Left ventricle myocardium inferior (tissue), 1 donor: ENCODE data around the gene BACH2. TPM values are rescaled to one million over a fixed set of nuclear protein-coding genes. Genes with fewer than 3 reads are reported as not detected.

Source experiments
- DNase-seq: peaks from one replicate; pipeline ENCODE4 v3.0.0-alpha.2; 2020
- H3K27ac ChIP-seq: fragments of 200-600 bp; replicated peaks from 2 replicates; pipeline ENCODE4 v1.8.0; 2021
- H3K27me3 ChIP-seq: fragments of 200-600 bp; 2 replicates; pipeline ENCODE4 v1.8.0; 2021; ENCODE audit warnings: low read depth
- H3K36me3 ChIP-seq: fragments of 200-600 bp; 2 replicates; pipeline ENCODE4 v1.8.0; 2021
- H3K4me1 ChIP-seq: fragments of 200-600 bp; 2 replicates; pipeline ENCODE4 v1.8.0; 2021
- H3K4me3 ChIP-seq: fragments of 200-600 bp; 2 replicates; pipeline ENCODE4 v1.8.0; 2021; ENCODE audit warnings: mild to moderate bottlenecking, moderate library complexity
- H3K9me3 ChIP-seq: fragments of 200-600 bp; replicated peaks from 2 replicates; pipeline ENCODE4 v1.8.0; 2021
- intact Hi-C: fragments of 100-400 bp; cut with micrococcal nuclease; formaldehyde crosslinking; loops from one replicate; pipeline ENCODE4 v1.11.0; 2022
- total RNA-seq: library from RNA; stranded (reverse); fragmentation: NEBNext Ultra II Directional; extraction: Animal tissue kit (Norgen Biotek cat#: 25700); gene quantifications from one replicate; pipeline ENCODE4 v1.2.1, GENCODE V29; 2021
- TF ChIP-seq, protein P1 (sequence below): fragments of 200-600 bp; IDR thresholded peaks from 2 replicates; pipeline ENCODE4 v1.8.0; 2021; ENCODE audit warnings: antibody characterized with exemption, mild to moderate bottlenecking, borderline replicate concordance
- donor health status: DM: no; HTN: yes; CAD: no; lungs with severe emphysema.

The BACH2 gene
- total RNA-seq, 1 donor from 2014 or later: 1.5 TPM

DNA sequence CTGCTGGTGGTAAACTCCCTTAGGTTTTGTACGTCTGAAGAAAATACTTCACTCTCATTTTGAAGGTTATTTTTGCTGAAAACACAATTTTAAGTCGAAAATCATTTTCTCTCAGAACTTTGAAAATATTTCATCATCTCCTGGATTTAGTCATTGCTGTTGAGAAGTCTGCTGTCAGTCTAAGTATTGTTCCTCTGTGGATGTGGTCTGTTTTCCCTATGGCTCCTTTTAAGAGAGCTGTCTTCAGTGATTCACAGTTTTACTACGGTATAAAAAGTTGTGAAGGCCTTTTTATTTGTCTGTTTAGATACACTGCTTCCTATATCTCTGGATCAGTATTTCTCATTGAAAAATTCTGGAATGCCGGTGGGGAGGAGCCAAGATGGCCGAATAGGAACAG lies 243.0 kb downstream of the BACH2 start:
- H3K36me3 ChIP-seq: no peaks in the 10 kb centered on the region
- no peaks in the 10 kb centered on the region for H3K27me3 ChIP-seq
- intact Hi-C loops: no loop called here
- no peak overlapping the region for H3K27ac ChIP-seq
- H3K4me3 ChIP-seq: no peak overlapping the region
- TF ChIP-seq, protein P1, sequence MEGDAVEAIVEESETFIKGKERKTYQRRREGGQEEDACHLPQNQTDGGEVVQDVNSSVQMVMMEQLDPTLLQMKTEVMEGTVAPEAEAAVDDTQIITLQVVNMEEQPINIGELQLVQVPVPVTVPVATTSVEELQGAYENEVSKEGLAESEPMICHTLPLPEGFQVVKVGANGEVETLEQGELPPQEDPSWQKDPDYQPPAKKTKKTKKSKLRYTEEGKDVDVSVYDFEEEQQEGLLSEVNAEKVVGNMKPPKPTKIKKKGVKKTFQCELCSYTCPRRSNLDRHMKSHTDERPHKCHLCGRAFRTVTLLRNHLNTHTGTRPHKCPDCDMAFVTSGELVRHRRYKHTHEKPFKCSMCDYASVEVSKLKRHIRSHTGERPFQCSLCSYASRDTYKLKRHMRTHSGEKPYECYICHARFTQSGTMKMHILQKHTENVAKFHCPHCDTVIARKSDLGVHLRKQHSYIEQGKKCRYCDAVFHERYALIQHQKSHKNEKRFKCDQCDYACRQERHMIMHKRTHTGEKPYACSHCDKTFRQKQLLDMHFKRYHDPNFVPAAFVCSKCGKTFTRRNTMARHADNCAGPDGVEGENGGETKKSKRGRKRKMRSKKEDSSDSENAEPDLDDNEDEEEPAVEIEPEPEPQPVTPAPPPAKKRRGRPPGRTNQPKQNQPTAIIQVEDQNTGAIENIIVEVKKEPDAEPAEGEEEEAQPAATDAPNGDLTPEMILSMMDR: no peak
- H3K4me1 ChIP-seq: no peaks in the 10 kb centered on the region
- peaks cover 19% of the 10 kb centered on the region for H3K9me3 ChIP-seq
- DNase-seq: no peak

DNA sequence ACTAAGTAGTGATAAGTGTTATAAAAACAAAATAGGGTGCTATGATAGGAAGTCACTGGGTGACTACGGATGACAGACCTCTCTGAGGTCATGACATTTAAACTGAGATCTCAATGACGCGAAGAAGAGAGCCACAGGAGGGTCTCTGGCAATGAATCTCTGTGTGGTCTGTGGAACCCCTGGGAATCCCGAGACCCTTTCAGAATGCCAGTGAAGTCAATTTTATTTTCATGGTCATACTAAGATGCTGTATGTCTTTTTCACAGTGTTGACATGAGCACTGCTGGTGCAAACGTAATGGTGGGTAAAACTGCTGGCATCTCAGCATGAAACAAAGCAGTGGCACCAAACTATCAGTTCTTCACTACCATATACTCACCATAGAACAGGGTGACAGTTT lies 247.3 kb downstream of the BACH2 start:
- H3K4me1 ChIP-seq: no peaks in the 10 kb centered on the region
- no peaks in the 10 kb centered on the region for H3K27me3 ChIP-seq
- no peak overlapping the region for H3K27ac ChIP-seq
- no peak overlapping the region for H3K4me3 ChIP-seq
- H3K9me3 ChIP-seq: peaks cover 7% of the 10 kb centered on the region
- intact Hi-C loops: no loop called here
- no peaks in the 10 kb centered on the region for H3K36me3 ChIP-seq
- no peak for DNase-seq
- TF ChIP-seq, protein P1: no peak

DNA sequence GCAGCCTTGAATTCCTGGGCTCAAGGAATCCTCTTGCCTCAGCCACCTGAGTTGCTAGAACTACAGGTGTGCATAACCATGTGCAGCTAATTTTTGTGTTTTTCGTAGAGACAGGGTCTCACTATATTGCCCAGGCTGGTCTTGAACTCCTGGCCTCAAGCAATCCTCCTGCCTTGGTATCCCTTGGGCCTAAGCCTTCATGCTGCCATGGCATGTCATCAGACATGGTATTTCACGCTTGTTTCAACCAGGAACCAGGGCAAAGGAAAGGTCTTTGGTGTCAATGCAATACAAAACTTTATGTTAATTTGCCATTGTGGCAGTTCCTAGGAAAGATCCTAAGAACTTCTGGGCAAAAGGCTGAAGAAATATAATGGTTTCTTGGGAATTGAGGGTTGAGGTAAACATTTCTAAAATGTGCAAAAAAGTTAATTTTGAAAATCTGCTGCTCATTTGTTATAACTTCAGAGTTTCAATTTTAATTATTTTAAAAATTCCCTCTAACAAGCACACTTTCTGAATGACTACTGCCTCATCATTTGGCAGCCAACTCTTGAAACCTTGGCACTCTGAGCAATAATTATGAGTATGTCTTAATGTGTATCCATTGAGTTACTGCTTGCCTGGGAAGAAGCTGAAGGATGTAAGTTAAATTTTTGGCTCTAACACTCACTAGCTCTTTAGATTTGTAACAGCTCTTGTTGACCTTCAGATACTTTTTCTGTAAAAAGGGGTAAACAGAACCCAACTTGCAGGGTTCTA lies 248.3 kb downstream of the BACH2 start:
- TF ChIP-seq, protein P1: no peak
- H3K4me3 ChIP-seq: no peak overlapping the region
- H3K4me1 ChIP-seq: no peaks in the 10 kb centered on the region
- H3K36me3 ChIP-seq: no peaks in the 10 kb centered on the region
- intact Hi-C loops: no loop called here
- no peak for DNase-seq
- H3K27ac ChIP-seq: no peak overlapping the region
- H3K27me3 ChIP-seq: no peaks in the 10 kb centered on the region
- H3K9me3 ChIP-seq: no peaks in the 10 kb centered on the region

DNA sequence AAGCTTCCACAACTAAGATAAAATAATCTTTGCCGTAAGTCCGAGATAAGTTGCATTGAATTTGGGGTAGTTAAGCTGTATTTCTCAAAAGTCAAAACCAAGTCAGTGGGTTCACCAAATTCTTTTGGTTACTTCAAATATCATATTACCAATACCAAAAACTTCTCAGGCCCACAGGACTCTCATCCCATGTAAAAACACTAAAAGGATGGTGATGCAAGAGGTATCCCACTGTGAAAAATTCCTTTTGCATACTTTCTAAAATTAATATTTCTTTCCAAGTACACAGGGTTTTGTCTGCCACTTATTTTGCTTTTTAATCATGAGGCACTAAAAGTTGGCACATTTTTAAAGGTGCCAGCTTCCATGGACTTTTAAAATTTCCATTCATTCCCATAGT lies 251.1 kb downstream of the BACH2 start:
- intact Hi-C loops: no loop called here
- Histone ChIP-seq H3K27ac (no peak overlapping the region), H3K9me3 (no peaks in the 10 kb centered on the region), H3K27me3 (no peaks in the 10 kb centered on the region), H3K4me1 (no peaks in the 10 kb centered on the region), H3K36me3 (no peaks in the 10 kb centered on the region), H3K4me3 (no peak overlapping the region)
- TF ChIP-seq, protein P1: no peak
- DNase-seq: no peak

DNA sequence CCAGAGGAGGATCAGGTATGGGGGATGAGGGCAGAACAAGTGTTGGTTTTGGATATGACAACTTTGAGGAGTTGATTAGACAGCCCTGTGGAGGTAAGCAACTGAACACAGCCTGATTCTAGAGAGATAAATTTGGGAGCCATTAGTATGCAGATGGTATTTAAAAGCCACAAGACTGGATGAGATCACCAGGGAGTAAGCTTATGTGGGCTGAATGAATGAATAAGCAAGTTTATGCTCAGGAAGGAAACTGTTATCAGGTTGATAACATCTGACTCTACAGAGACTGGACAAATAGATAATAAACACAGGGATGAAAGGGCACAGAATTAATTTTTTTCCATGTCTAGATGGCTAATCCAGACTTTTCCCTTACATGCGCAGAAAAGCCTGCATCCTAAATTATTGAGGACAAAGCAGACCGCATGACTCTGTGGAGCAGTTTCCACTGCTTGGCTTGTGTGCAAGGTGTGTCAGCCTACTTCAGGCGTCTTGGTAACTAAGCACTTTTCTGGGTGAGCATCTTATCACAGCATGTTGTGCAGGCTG lies 251.7 kb downstream of the BACH2 start:
- H3K36me3 ChIP-seq: no peaks in the 10 kb centered on the region
- no peaks in the 10 kb centered on the region for H3K4me1 ChIP-seq
- H3K4me3 ChIP-seq: no peak overlapping the region
- intact Hi-C loops: no loop called here
- DNase-seq: no peak
- TF ChIP-seq, protein P1: no peak
- H3K27ac ChIP-seq: no peak overlapping the region
- H3K27me3 ChIP-seq: no peaks in the 10 kb centered on the region
- no peaks in the 10 kb centered on the region for H3K9me3 ChIP-seq
